NT2/D1 (cell line): ENCODE data around the gene LGALS1.
A peak's percentile ranks its signal among the peaks of the same experiment; 100 is the strongest.

Source experiments
- DNase-seq: peaks from one replicate; pipeline ENCODE4 v3.0.0-alpha.2; 2011; ENCODE audit warnings: low read depth, low spot score
- H3K27me3 ChIP-seq: 2 replicates; pipeline ENCODE4 v1.6.0; 2011; ENCODE audit warnings: mild to moderate bottlenecking; ENCODE audit not compliant: insufficient read length, insufficient read depth
- H3K36me3 ChIP-seq: 2 replicates; pipeline ENCODE4 v1.6.1; 2011; ENCODE audit warnings: mild to moderate bottlenecking, low read length, mixed read lengths; ENCODE audit not compliant: insufficient read depth, insufficient read length
- H3K4me1 ChIP-seq: 2 replicates; pipeline ENCODE4 v1.5.1; 2011; ENCODE audit not compliant: insufficient read depth, insufficient read length
- H3K4me3 ChIP-seq: 2 replicates; pipeline ENCODE4 v1.5.1; 2011; ENCODE audit warnings: low read depth; ENCODE audit not compliant: insufficient read length
- H3K9ac ChIP-seq: 2 replicates; pipeline ENCODE4 v1.6.0; 2011; ENCODE audit warnings: low read depth; ENCODE audit not compliant: insufficient read length
- H3K9me3 ChIP-seq: 2 replicates; pipeline ENCODE4 v1.5.1; 2011; ENCODE audit warnings: mild to moderate bottlenecking, low read length; ENCODE audit not compliant: insufficient read depth
- SUZ12 ChIP-seq: IDR thresholded peaks from 2 replicates; pipeline ENCODE4 v1.6.1; 2011; ENCODE audit not compliant: insufficient read length, insufficient read depth; ENCODE audit errors: extremely low read depth
- YY1 ChIP-seq: IDR thresholded peaks from 2 replicates; pipeline ENCODE4 v1.6.1; 2011; ENCODE audit not compliant: insufficient read length, insufficient read depth
- ZNF274 ChIP-seq: IDR thresholded peaks from 2 replicates; pipeline ENCODE4 v1.6.1; 2011; ENCODE audit warnings: mild to moderate bottlenecking, low read depth, low read length

Gene LGALS1

GRCh38 chr22:37664249-37665101 lies 11.0 kb upstream of the LGALS1 start:
- H3K9ac ChIP-seq, result no peak overlapping the region
- H3K36me3 ChIP-seq, result peaks cover 42% of the 10 kb centered on the region
- no peak for DNase-seq

GRCh38 chr22:37665487-37665886 lies 9.9 kb upstream of the LGALS1 start:
- no peak for TF ChIP-seq SUZ12
- TF ChIP-seq ZNF274, result no peak
- no peak for TF ChIP-seq YY1
- H3K9ac ChIP-seq, result no peak overlapping the region
- no peak overlapping the region for H3K4me3 ChIP-seq
- no peaks in the 10 kb centered on the region for H3K9me3 ChIP-seq
- no peak for DNase-seq
- H3K27me3 ChIP-seq, result no peaks in the 10 kb centered on the region
- H3K36me3 ChIP-seq, result peaks cover 37% of the 10 kb centered on the region
- H3K4me1 ChIP-seq, result peaks cover 9% of the 10 kb centered on the region

More at GRCh38 chr22:37664249-37665101, 11.0 kb upstream of the LGALS1 start:
- peaks cover 14% of the 10 kb centered on the region for H3K4me1 ChIP-seq
- H3K4me3 ChIP-seq, result no peak overlapping the region
- H3K9me3 ChIP-seq, result no peaks in the 10 kb centered on the region
- TF ChIP-seq YY1 (no peak), ZNF274 (no peak)
- H3K27me3 ChIP-seq, result no peaks in the 10 kb centered on the region

- Histone ChIP-seq H3K36me3 (peaks cover 27% of the 10 kb centered on the region), H3K4me1 (peaks cover 6% of the 10 kb centered on the region), H3K9me3 (no peaks in the 10 kb centered on the region), H3K9ac (no peak overlapping the region), H3K27me3 (no peaks in the 10 kb centered on the region), H3K4me3 (no peak overlapping the region)
- DNase-seq, result no peak
- TF ChIP-seq YY1 (no peak), ZNF274 (no peak), SUZ12 (no peak)
These were observed 5.8 kb upstream of the LGALS1 start for GRCh38 chr22:37669586-37669985.

GRCh38 chr22:37672206-37672919 lies 3.1 kb upstream of the LGALS1 start:
- no peak for DNase-seq
- Histone ChIP-seq H3K27me3 (no peaks in the 10 kb centered on the region), H3K9ac (peak overlapping the region; percentile 21), H3K4me1 (peaks cover 6% of the 10 kb centered on the region), H3K9me3 (no peaks in the 10 kb centered on the region), H3K36me3 (peaks cover 2% of the 10 kb centered on the region), H3K4me3 (no peak overlapping the region)
- no peak for TF ChIP-seq ZNF274
- no peak for TF ChIP-seq SUZ12
- TF ChIP-seq YY1, result no peak

- Histone ChIP-seq H3K27me3 (no peaks in the 10 kb centered on the region), H3K4me3 (no peak overlapping the region), H3K9me3 (no peaks in the 10 kb centered on the region), H3K36me3 (peaks cover 1% of the 10 kb centered on the region), H3K4me1 (peaks cover 6% of the 10 kb centered on the region), H3K9ac (peak overlapping the region; percentile 32)
- DNase-seq, result no peak
- TF ChIP-seq ZNF274 (no peak), YY1 (no peak), SUZ12 (no peak)
These were observed 2.4 kb upstream of the LGALS1 start for GRCh38 chr22:37672920-37673455.

- Histone ChIP-seq H3K9me3 (no peaks in the 10 kb centered on the region), H3K27me3 (no peaks in the 10 kb centered on the region), H3K4me3 (no peak overlapping the region), H3K9ac (no peak overlapping the region), H3K36me3 (peaks cover 8% of the 10 kb centered on the region), H3K4me1 (peaks cover 7% of the 10 kb centered on the region)
- TF ChIP-seq SUZ12 (no peak), ZNF274 (no peak), YY1 (no peak)
- no peak for DNase-seq
These were observed 1.2 kb upstream of the LGALS1 start for GRCh38 chr22:37674248-37674647.

- Histone ChIP-seq H3K27me3 (no peaks in the 10 kb centered on the region), H3K4me3 (peak overlapping the region; percentile 47), H3K36me3 (peaks cover 18% of the 10 kb centered on the region), H3K9me3 (no peaks in the 10 kb centered on the region), H3K9ac (peak overlapping the region; percentile 72), H3K4me1 (peaks cover 7% of the 10 kb centered on the region)
- no peak for DNase-seq
- TF ChIP-seq YY1, result no peak
- no peak for TF ChIP-seq SUZ12
These were observed 697 bp downstream of the LGALS1 start for GRCh38 chr22:37675930-37676735.
